NCI-H2107 (cell line): ENCODE data around the gene ZFR2.
"Not testable (repeated sequence)": the region's sequence is repeated elsewhere in the genome, so short reads cannot be mapped to it uniquely, and the experiment has no call there.

Source experiments
- DNase-seq: peaks from one replicate; lab custom pipeline; 2025; lab: John Stamatoyannopoulos, UW

The ZFR2 gene

DNA sequence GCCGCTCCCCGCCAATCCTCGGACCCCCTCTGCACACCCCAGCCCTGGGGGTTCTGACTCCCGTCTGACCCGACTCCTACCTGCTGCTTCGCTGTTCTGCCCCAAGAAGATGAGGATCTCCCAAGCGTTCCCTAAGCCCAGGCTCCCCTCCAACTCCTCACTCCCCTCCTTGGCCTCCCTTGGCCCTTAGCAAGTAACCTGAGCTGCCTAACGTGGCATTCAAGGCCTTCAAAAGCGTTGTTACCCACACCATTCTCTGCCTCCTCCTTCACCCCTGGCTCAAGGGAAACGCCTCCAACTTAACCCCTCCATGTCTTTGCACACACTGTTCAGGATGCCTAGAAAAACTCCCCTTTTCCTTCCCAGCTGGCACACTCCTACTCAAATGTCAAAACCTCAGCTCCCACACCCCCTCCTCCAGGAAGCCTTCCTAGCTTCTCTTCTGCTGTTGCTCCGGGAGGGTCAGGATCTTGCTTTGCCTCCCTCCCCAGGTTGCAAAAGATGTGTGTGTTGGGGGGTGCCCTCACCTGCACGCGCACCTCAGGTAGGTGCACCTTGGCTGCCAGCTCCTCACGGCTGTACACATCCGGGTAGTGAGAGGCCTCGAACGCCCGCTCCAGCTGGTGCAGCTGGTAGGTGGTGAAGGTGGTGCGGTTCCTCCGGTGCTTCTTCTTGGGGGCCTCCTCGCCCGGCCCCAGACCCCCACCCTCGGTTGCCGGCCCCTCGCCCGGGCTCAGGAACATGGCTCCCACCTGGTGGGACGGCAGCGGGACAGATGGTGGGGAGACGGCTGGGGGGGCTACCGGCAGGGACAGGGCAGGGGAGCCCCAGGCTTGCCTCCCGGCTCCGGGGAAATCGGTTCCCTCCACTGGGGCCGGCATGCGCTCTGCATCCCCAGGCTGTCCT lies 97.6 kb downstream of the ZFR2 start:
- no peak for DNase-seq

- no peak for DNase-seq
Measured at GRCh38 chr19:3770136-3770999, 98.5 kb downstream of the ZFR2 start.

- no peak for DNase-seq
Measured at GRCh38 chr19:3769494-3769893, 99.3 kb downstream of the ZFR2 start.

- no peak for DNase-seq
Measured at GRCh38 chr19:3768748-3769099, 100.1 kb downstream of the ZFR2 start.

DNA sequence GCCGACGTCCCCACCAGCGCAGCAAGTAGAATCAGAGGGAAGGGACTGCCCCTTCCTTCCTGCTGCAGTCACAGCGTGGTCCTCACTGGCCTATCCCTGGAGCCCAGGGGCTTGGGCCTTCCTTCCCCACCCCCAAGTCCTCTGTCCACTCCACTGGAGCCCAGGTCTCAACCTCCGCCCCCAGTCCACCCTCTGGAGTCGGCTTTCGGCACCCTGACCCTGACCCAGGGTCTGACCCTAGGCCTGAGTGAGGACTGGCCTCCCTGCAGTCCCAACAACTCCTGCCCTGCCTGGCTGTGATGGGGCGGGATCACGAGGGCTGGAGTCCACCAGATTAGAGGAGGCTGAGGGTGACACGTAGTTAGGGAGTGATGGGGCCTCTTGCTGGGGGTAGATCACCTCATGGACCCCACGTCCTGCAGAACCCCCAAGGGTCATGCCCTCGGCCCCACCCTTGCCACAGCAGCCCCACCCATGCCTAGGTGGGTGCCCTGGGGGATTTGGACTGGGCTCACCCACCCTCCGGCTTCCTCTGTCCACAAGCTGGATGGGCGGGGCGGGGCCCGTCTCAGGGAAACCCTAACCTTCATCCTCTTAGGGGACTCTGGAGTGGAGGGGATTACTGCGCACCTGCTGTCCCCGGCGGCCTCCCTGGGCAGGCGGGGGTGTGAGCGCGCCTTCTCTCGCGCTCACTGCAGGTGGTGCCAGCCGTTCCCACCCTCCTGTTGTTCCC lies 100.7 kb downstream of the ZFR2 start:
- DNase-seq: no peak

DNA sequence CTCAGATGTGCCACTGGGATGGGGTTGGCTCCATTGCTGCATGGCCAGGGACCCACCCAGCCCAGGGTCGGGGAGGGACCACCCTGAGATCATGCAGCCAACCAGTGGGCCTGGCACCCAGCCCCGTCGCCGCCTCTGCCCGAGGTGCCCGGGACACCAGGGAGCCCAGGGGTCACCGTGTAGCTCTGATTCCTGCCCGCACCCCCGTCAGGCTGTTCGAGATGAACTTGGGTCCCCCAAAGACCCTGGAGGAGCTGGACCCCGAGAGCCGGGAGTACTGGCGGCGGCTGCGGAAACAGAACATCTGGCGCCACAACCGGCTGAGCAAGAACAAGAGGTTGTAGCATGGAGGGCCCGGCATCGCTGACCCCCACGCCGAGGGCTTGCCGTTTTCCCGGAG lies 101.8 kb downstream of the ZFR2 start:
- DNase-seq: no peak

GRCh38 chr19:3766520-3766919 lies 102.3 kb downstream of the ZFR2 start:
- no peak for DNase-seq

- not testable (repeated sequence) for DNase-seq
Measured at GRCh38 chr19:3765757-3766156, 103.1 kb downstream of the ZFR2 start.

DNA sequence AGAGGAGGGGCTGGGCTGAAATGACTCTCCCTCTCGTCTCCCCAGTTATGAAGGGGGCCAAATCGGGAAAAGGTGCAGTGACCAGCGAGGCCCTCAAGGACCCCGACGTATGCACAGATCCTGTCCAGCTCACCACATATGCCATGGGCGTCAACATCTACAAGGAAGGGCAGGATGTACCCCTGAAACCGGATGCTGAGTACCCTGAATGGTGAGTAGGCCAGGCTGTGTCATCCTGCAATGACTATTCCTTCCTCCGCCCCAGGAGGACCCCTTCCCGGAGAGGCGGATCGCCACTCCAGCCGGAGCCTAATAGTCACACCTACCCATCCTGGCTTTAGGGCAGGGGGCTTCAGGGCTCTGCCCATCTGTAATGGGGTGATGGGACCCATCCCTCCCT lies 103.7 kb downstream of the ZFR2 start:
- DNase-seq: no peak

DNA sequence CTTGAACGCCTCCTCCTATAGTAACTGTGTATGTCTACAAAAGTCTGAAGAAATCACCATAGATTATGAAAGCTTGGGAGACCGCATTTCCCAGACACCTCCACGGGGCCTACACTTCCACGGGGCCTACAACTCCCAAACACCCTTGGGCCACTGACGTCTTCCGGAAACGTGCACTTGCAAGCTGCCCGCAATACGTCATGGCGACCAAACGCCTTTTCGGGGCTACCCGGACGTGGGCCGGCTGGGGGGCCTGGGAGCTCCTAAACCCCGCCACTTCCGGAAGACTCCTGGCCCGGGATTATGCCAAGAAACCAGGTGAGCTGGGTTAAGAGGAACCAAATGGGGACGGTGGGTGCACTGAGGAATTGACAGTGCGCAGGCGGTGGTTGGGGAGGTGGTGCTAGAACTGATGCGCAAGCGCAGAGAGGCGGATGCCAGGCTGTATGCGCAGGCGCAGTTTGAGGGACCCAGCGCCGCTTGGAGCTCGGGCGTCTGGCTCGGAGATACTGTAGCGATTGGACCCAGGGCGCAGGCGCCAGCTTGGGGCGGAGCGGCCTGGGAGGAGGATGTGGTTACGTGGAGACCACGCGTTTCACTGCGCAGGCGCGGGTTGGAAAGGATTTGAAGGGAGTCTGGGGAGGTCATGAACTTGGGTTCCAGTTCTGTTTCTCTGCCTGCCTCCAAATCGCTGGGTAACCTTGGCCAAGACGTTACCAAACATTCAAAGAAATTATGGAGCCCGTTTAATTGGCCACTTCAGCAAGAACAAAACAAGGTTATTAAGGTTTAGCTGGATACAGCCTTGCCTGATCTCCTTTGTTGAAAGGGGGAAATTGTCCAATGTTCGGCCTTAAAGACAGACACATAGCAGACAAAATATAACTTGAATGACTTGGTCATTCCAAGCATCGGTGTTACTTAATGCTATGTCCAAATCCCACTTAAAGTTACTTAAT lies 106.1 kb downstream of the ZFR2 start, which contains the start of gene MRPL54:
Gene MRPL54, plus strand, starts transcription at position 182 of the 959 bp plus-strand sequence. Its CDS starts 19 bp downstream, at position 201.
- DNase-seq: peak; percentile 97

DNA sequence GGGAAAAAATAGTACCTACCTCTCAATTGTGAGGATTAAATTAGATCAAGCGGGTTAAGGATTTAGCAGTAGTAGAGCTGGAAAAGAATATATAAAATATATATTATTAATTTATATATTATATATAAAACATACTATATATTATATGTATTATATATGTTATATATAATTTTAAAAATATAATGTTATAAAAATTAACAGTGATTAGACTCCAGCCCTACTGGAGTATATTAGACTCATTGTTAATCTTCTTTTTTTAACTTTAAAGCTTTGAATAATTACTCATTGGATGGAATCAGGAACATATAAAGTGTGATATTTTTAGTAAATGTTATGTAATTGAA lies 106.7 kb downstream of the ZFR2 start:
- no peak for DNase-seq

DNA sequence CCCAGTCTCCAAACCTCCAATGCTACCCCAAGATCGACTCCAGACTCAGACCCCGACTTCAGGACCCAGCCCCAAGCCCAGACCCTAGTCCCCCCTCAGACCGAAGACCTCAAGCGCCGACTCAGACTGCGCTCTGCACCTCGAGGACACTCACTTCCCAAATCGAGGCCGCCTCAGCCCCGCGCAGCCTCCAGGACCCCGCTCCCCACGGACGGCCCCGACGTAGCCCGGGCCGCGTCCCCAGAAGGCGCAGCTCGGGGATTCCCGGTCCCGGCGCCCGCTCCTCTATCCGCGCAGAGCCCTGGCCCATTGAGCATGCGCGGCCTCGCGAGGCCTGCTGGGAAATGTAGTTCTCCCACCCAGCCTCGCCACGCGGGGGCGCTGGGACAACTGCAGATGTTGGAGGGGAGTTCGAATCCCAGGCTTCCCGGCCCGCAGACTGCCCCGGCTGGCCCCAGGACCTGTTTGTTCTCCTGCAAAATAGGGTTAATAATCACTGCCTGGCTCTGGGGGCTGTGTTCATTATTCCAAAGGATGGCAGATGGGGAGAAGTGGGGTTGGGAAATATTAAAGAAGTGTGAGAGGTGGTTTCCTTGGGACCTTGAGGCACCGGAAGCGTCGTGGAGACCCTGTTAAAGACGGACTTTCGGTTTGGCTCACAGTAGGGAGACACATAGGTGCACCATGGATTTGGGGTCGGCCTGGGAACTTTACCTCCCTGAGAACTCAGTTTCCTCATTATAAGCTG lies 107.3 kb downstream of the ZFR2 start, which contains the start of gene APBA3:
Gene APBA3, minus strand, starts transcription at position 311 of the 748 bp plus-strand sequence. CDS start 1,428 bp downstream, outside the sequence.
- peak; percentile 92 for DNase-seq

DNA sequence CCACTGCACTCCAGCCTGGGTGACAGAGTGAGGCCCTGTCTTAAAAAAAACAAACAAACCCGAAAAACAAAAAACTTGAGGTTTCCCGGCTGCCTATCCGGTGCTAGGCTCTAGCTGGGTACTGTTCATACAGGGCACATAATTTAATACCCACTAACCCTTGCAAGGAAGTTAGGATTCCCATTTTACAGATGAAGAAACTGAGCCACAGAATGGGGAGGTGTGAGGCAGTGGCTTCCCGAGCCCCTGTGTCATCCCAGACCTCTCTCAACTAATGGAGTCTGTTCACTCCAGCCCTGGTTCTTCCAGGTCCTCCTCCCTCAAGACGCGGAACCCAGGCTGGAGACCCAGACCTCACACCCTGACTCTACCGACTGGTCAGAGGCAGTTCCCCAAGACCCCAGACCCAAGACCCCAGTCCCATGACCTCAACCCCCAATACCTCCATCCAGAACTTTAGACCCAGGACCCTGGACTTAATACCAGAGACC lies 107.9 kb downstream of the ZFR2 start:
- no peak for DNase-seq

DNA sequence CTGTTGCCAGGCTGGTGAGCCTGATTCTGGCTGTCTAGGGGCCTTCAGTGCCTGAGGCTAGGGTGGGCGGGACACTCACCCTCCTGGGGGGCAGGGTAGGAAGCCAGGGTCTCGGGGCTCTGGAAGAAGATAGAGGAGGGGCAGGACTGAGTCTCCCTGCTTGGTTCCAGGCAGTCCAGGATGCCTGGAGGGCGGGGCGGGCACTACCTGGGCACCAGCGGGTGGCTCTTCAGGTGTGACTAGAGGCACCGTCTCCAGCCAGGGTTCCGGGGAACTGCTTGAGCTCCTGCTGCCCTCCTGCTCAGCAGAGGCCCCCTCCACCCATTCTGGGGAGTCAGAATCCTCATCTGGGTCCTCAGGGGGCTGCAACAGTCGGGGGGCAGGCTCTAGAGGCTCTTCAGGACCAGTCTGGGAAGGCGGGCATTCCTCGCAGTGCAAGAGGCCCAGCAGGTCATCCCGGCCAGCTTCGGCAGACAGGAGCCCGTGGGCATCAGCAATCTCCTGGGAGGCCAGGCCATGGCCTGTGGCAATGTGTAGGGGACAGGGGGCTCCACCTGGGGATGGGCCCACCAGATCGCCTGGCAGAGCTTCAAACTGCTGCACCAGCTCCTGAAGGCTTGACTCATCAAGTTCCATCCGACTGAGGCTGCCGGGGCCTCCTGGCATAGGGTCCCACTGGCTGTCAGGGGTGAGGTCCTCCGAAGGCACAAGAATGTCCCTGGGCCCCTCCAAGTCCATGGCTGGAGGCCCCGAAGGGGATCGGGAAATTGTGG lies 109.2 kb downstream of the ZFR2 start:
- no peak for DNase-seq

DNA sequence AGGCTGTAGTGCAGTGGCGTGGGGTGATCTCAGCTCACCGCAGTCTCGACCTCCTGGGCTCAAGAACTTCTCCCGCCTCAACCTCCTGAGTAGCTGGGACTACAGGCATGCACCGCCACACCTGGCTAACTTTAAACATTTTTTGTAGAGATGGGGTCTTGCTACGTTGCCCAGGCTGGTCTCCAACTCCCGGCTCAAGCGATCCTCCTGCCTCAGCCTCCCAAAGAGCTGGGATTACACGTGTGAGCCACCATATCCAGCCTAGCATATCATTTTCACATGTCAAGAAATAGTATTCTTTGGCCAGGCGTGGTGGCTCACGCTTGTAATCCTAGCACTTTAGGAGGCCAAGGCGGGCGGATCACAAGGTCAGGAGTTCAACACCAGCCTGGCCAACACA lies 110.5 kb downstream of the ZFR2 start:
- DNase-seq: not testable (repeated sequence)

DNA sequence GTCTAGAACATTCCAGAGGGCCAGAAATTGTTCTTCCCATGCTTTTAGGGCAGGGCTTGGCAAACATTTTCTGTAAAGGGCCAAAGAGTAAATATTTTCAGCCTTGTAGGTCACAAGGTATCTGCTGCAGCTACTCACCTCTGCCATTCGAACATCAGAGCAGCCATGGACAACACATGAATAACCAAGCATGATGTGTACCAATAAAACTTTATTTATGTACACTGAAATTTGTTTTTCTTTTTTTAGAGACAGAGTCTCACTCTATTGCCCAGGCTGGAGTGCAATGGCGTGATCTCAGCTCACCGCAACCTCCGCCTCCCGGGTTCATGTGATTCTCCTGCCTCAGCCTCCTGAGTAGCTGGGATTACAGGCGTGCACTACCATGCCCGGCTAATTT lies 111.1 kb downstream of the ZFR2 start:
- not testable (repeated sequence) for DNase-seq
